Measurements from ENCODE around the gene POU2F2.

The POU2F2 gene

DNA sequence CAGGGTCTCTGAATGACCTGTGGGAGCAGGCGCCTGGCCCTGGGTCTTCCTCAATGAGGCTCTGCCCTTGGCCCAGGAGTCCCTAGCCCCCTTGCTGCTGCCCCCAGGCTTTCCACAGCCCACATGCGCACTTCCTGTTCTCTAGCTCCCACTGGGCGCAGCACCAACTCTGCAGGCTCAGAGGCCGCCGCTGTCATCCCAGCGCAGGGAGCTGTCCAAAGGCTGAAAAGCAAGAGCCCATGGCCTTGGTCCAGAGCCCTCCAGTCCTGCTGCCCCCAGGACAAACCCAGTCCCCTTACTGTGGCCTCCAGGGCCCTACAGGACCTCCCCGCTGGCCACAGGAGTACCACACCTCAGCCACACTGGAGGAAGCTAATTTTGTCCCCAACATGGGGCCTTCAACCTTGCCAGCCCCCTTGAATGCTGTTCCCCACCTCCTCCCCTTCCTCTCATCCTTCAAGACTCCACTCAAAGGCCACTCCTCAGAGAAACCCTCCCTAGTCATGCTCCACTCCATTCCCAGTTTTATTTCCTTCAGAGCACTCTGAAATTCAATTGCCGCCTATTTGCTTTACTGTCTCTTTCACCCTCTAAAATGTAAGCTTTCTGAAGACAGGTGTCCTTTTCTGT, 8.0 kb upstream of the POU2F2 start:
- Histone ChIP-seq H3K9me3 (no peaks in the 10 kb centered on the region), H3K4me3 (ENCODE audit: low read depth in 1 of 2, low read length in 1 of 2) (no peak overlapping the region), H3K4me1 (ENCODE audit: control insufficient read depth in 1 of 2, insufficient read depth in 1 of 2, low read depth in 1 of 2, low read length in 1 of 2) (no peaks in the 10 kb centered on the region), H3K27ac (no peak overlapping the region), H3K36me3 (no peaks in the 10 kb centered on the region), H3K27me3 (peaks cover 84% of the 10 kb centered on the region)
- TF ChIP-seq, protein P1, sequence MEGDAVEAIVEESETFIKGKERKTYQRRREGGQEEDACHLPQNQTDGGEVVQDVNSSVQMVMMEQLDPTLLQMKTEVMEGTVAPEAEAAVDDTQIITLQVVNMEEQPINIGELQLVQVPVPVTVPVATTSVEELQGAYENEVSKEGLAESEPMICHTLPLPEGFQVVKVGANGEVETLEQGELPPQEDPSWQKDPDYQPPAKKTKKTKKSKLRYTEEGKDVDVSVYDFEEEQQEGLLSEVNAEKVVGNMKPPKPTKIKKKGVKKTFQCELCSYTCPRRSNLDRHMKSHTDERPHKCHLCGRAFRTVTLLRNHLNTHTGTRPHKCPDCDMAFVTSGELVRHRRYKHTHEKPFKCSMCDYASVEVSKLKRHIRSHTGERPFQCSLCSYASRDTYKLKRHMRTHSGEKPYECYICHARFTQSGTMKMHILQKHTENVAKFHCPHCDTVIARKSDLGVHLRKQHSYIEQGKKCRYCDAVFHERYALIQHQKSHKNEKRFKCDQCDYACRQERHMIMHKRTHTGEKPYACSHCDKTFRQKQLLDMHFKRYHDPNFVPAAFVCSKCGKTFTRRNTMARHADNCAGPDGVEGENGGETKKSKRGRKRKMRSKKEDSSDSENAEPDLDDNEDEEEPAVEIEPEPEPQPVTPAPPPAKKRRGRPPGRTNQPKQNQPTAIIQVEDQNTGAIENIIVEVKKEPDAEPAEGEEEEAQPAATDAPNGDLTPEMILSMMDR (IDR thresholded peaks at IDR 0.05), result no peak

DNA sequence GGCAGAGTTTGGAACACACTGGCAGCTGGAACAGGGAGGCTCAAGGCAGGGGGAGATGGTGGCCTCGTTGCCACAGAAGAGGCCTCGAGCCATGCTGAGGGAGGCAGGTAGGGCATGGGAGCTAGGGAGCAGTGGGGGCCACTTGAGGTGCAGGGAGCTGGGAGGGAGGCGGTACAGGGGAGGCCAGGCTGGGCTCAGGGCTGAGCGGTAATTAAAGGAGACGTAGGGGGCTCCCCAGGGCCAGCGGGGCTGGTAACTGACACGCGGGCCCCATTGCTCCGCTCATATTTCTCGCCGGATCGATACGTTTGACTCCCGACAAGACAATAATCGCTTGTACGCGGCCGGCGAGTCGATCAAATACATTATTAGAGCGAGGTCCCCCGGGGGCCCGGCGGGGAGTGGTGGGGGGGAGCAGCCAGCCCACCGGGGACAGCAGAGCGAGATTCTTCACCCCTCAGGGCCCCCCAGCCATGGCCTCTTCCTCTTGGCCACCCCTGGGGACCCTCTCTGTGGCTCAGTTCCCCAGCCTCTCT, 2.4 kb upstream of the POU2F2 start:
- Histone ChIP-seq H3K9me3 (no peaks in the 10 kb centered on the region), H3K36me3 (no peaks in the 10 kb centered on the region), H3K27ac (no peak overlapping the region), H3K4me3 (ENCODE audit: low read depth in 1 of 2, low read length in 1 of 2) (no peak overlapping the region), H3K27me3 (peaks cover 84% of the 10 kb centered on the region), H3K4me1 (ENCODE audit: control insufficient read depth in 1 of 2, insufficient read depth in 1 of 2, low read depth in 1 of 2, low read length in 1 of 2) (peaks cover 21% of the 10 kb centered on the region in 2 experiments)
- TF ChIP-seq, protein P1 (IDR thresholded peaks at IDR 0.05), result no peak

DNA sequence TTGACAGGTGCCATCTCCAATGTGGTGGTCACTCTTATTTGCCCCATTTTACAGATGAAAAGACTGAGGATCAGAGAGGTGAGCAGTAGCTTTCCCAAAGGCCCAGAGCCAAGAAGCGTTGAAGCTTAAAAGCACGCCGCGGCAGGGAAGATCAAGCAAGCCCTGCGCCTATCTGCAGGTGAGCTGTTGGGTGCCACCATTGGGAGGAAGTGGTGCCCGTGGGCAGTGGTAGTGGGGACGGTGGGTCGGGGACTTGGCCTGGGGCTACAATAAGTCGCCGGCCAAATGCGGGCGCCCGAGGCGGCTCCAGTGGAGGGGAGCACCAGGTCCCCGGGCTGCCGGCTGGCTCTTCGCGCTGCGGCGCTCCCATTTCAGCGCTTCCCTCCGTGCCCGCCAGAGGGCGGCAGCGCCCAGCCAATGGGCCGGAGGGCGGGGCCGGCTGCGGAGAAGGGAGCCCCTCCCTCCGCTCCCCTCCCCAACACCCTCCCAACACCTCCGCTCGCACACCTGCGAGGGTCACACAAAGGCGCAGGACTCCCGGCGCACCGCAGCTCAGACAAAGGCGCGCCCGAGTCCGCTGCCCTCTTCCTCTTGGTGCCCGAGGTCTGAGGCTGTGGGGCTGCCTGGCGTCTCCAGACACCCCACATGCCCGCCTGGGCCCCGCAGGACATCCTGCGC, 744 bp upstream of the POU2F2 start:
- Histone ChIP-seq H3K36me3 (no peaks in the 10 kb centered on the region), H3K27ac (no peak overlapping the region), H3K9me3 (no peaks in the 10 kb centered on the region), H3K27me3 (peaks cover 83% of the 10 kb centered on the region), H3K4me3 (ENCODE audit: low read depth in 1 of 2, low read length in 1 of 2) (peak overlapping the region; percentile 40 to 58), H3K4me1 (ENCODE audit: control insufficient read depth in 1 of 2, insufficient read depth in 1 of 2, low read depth in 1 of 2, low read length in 1 of 2) (peaks cover 21% of the 10 kb centered on the region in 2 experiments)
- TF ChIP-seq, protein P1 (IDR thresholded peaks at IDR 0.05), result peak; percentile 96

DNA sequence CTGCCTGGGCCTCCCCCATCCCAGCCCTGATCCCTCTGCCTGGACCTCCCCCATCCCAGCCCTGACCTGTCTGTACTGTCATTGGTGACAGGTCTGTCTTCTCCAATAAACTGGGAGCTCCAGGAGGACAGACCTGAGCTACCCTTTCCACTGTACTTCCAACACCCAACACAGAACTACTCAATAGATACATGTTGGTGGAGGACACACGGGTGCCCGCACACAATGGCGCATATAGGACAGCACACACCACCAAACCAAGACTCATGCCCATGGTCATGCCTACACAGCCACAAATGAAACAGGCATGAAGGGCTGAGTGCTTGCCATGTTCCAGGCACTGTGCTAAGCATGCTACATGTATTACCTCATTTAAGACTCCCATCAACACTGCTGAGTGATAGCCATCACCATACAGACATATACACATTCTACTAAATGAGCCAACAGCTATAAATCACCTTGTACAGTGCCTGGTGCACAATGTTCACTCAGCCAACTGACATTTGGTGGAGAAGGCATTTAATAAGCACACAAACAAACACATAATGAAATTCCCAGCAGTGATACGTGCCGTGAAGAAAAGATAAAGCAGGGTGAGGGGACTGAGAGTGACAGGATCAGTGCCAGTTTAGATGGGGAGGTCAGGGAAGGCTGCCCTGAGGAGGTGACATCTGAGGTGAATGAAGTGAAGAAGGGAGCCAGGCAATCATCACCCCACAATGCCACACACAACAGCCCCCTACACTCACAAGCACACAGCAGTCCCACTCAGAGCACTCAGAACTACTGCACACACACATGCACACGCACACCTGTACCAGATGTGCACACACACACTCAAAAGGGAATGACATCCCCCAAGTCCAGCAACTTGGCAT, 857 bp downstream of the POU2F2 start:
- H3K36me3 ChIP-seq, result no peaks in the 10 kb centered on the region
- peaks cover 21% of the 10 kb centered on the region in 2 experiments for H3K4me1 ChIP-seq (ENCODE audit: control insufficient read depth in 1 of 2, insufficient read depth in 1 of 2, low read depth in 1 of 2, low read length in 1 of 2)
- peaks cover 67% of the 10 kb centered on the region for H3K27me3 ChIP-seq
- TF ChIP-seq, protein P1 (IDR thresholded peaks at IDR 0.05), result no peak
- peak overlapping the region in 1 of 2 experiments; percentile 40 for H3K4me3 ChIP-seq (ENCODE audit: low read depth in 1 of 2, low read length in 1 of 2)
- no peak overlapping the region for H3K27ac ChIP-seq
- H3K9me3 ChIP-seq, result no peaks in the 10 kb centered on the region

DNA sequence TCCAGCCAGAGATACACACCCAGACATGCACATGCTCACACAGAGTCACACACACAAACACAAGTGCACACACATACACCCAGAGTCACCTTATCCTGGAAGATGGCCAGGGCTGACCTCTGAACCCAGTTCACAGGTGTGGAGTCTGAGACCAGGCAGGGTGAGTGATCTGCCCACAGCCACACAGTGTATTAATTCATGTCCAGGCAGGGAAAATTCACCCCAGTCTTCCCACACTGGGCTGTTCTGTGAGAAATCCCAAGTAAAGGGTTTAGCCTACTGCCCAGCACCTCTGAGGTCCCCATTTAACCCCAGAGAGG, 2.0 kb downstream of the POU2F2 start:
- TF ChIP-seq, protein P1 (IDR thresholded peaks at IDR 0.05), result no peak
- H3K27ac ChIP-seq, result no peak overlapping the region
- no peak overlapping the region for H3K4me3 ChIP-seq (ENCODE audit: low read depth in 1 of 2, low read length in 1 of 2)
- H3K9me3 ChIP-seq, result no peaks in the 10 kb centered on the region
- H3K4me1 ChIP-seq (ENCODE audit: control insufficient read depth in 1 of 2, insufficient read depth in 1 of 2, low read depth in 1 of 2, low read length in 1 of 2), result peaks cover 21% of the 10 kb centered on the region in 2 experiments
- peaks cover 61% of the 10 kb centered on the region for H3K27me3 ChIP-seq
- no peaks in the 10 kb centered on the region for H3K36me3 ChIP-seq

Data from neutrophil (primary cell).